CD4-positive, alpha-beta T cell treated with Interleukin-4 for 4 hours (primary cell): ENCODE data around the gene GABRA5.
"Not testable (repeated sequence)": the region's sequence is repeated elsewhere in the genome, so short reads cannot be mapped to it uniquely, and the experiment has no call there.

Experiments
- DNase-seq: peaks from one replicate; pipeline ENCODE4 v3.0.0-alpha.2; 2020

The GABRA5 gene

DNA sequence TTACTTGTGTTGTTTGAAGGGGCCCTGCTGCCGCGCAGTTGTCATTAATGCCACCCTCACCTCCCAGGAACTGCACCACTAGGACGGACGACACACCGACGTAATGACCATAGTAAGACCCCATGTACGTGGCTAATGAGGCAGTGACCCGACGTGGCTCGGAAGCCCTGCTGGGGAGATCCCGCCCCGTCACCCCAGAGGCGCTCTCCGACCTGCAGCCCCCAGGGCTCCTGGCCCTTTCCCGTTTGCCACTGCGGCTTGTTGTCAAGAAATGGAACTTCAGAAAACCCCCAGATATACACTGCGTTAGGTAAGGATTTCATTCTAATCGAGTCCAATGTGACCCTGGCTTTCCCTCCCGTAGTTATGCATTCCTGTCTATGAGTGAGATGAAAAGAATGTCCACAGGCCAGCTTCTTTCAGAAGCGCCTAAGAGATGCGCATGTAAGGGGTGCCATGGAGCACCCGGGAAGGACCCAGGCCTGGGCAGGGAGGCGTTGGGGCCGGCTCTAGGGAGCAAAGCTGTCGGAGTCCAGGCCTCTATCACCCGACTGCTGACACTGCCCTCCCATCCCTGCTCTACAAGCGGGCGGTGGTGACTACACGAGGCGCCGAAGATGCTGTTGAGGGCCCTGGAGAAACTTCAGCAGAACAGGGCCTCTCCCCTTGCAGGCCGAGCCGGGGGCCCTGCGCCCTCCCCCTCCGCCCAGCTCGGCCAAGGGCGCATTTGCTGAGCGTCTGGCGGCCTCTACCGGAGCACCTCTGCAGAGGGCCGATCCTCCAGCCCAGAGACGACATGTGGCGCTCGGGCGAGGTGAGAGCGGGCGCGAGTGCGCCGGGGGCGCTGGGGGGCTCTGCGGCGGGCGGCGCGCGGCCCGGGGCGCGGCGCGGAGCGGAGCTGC is at the start of gene GABRA5:
Gene GABRA5 (plus strand): TSS at position 765 of the 902 bp plus-strand sequence. CDS start 2,187 bp downstream, outside the sequence.
- DNase-seq: no peak

DNA sequence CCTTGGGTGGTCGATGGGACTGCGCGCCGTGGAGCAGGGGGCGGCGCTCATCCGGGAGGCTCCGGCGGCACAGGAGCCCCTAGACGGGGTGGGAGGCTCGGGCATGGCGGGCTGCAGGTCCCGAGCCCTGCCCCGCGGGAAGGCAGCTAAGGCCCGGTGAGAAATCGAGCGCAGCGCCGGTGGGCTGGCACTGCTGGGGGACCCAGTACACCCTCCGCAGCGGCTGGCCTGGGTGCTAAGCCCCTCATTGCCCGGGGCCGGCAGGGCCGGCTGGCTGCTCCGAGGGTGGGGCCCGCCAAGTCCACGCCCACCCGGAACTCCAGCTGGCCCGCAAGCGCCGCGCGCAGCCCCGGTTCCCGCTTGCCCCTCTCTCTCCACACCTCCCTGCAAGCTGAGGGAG is 35.7 kb upstream of the GABRA5 start:
- not testable (repeated sequence) for DNase-seq

DNA sequence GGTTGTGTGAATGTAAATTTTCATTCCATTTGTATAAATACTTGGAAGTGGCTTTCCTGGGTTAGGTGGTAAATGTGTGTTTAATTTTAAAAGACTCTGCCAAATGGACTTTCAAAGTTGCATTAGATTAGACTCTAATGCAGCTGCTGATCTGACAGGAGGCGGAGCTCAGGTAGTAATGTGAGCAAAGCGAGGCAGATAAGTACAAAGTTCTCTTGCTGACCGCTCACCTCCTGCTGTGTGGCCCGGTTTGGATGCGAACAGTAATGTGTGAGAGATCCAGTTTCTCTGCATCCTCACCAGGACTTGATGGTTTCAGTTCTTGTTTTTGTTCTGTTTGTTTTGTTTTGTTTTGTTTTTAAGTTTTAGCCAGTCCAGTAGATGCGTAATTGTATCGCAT is 34.9 kb upstream of the GABRA5 start:
- DNase-seq: no peak

DNA sequence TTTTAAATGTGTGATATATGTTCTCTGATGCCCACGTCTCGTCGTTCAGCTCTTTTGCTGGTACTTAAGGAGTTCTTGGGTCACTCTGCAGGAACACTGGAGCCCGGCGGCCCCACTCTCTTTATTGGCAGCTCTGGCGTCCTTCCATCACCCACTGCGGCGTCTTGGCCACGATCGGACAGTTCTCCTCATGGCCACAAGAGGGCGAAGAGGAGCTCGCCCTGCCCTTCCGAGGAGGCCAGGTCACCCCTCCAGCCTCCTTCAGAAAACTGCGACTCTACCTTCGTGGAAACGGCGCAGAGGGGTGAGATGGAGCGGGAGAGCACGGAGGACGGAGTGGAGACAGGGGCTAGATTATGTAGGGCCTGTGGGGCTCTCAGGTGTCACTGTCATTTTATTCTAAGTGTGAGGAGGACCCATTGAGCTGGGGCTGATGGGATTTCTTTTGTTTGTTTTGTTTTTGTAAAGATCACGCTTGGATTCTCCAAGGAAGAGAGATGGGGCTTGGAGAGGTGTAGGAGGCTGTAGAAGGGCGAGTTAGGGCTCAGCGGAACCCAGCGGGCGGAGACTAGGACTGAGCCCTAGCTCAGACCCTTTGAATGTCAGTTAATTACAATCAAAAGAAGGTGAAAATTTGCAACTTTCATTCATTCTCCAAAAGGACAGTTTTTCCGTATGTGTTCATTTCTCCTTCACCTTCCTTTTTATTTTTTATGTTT is 28.0 kb upstream of the GABRA5 start:
- no peak for DNase-seq

DNA sequence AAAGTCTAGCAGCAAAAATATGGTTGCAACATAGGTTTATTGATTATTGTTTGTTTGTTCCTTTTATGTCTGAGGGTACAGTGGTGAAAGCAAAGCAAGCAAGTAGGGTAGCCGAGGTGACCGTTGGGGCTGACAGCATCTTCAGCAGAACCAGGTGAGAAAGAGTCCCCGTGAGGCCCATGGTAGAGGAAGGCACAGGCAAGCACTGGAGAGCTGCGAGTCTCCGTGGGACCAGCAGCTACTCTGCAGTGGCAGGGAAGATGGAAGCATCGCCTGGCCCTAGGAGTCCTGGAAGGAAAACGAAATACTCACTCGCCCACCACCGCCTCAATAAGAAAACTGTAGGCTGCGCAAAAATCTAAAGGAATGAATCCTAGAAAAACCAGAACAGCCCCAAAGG is 25.3 kb upstream of the GABRA5 start:
- no peak for DNase-seq

DNA sequence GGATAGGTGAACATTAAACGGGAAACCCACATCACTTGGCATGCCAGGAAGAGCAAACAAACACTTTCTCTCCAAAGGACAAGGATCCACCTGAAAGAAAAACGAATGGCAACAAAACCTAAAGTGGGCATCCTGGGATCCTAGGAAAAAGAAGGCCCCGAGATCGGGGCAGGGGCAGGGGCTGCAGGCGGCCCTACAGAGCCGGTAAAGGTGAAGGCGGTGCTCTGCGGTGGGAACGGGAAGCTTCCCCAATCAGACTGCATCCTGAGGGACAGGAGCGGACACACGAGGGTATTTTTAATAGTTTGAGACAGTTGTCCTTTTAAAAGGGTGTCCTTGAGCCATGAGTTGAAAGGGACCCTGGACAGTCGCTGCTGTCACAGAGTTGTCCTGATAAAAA is 24.9 kb upstream of the GABRA5 start:
- DNase-seq: no peak

DNA sequence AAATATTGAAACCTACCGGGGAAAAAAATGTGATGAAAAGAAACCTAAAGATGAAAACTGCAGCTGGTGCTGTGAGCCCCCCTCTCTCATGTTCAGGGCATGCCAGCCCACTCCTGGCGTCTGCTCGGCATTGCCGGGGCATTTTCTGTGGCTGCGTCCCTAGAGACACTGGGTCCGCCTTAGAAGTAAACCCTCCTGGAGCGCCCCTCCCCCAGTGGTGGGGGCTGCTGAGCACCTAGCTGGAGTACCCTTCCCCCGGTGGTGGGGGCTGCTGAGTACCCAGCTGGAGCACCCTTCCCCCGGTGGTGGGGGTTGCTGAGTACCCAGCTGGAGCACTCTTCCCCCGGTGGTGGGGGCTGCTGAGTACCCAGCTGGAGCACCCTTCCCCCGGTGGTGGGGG is 24.5 kb upstream of the GABRA5 start:
- no peak for DNase-seq

DNA sequence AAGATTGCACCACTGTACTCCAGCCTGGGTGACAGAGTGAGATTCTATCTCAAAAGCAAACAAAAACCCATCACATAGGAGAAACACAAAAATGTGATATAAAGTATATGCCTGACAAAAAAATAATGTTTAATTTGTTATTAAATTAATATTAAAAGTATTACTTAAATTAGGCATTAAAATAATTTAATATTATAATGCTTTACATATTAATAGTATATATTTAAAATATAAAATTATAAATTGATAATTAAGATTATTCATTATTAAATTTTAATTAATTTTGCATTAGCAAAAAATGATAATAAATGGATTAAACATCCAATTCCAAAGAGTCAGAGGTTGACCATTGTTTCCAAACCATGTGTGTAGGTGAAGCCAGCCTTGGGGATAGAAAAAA is 22.0 kb upstream of the GABRA5 start:
- no peak for DNase-seq

DNA sequence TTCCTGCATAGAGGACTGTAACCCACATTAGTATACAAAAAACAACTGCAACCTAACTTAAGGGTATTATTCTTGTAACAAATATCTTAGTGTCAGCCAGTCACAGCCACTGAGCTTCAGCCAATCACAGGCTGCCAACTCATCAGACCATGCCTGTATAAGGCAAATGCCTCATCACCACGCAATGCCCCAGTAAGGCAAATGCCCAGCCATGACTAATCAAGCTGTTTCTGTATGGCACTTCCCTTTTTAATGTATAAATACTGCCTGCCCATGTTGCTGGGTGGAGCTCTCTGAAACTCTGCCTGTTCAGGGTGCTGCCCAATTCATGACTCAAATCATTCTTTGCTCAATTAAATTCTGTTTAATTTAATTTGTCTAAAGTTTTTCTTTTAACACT is 18.4 kb upstream of the GABRA5 start:
- no peak for DNase-seq

DNA sequence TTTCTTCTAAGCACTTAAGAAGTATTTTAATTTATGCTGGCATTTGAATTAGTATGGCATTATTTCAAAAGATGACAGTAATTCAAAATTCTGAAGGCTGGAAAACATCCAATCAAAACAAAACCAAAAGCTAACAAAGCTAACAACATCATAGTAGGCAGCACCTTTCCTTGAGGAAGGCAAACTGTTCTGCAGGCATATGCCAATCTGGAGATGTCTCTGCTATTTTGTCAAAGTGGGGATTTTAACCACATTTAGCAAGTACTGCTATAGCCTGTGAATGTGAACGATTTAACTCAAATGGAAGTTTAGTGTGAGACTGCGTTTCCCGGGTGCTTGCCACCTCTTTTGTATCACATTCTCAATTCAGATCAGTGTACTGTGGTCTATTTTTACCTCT is 16.7 kb upstream of the GABRA5 start:
- no peak for DNase-seq

DNA sequence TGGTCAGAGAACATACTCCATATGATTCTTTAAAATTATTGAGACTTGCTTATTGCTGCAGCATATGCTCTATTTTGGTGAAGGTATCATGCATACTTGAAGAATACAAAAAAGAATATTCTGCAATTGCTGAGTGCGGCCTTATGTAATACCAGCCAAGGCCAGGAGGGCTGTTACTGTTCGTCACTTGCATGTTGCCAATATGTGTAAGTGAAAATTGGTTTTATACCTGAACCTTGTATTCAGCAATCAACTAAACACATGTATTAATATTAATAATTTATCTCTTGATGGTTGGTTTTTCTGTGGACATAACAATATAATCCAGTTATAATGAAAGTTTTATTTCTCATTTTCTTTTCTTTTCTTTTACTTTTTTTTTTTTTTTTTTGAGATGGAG is 13.9 kb upstream of the GABRA5 start:
- DNase-seq: no peak

DNA sequence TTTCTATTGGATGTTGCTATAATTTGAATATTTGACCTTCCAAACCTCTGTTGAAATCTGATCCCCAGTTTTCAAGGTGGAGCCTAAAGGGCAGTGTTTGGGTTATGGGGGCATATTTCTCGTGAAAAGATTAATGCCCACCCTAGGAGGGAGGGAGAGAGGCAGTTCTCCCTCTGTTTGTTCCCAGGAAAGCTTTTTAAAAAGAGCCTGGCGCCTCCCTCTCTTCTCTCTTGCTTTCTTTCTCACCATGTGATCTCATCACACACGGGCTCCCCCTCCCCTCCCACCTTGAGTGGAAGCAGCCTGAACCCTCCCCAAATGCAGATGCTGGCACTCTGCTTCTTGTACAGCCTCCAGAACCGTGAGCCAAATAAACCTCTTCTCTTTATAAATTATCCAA is 12.4 kb upstream of the GABRA5 start:
- no peak for DNase-seq

DNA sequence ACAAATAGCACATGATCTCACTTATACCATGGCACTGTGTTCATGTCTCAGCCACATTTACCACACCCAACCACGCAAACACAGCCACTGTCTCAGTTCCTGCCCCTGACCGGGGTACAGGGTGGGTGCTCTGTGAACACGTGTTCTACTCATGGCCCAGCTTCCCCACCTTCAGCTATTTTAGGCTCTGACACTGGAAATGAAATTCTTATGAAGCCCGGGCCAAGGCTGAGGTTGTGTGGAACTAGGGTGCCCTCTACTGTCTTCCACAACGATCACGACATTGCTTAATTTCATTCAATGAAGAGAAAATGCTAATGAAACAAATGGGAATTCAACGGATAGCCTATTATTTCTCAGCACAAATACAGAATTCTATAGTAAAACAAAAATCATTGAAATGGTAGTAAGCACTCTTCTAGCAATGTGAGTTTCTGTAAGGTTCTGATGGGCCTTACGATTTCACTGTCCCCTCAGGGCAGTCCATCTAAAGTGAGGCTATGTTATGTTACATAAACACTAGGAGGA is 2.1 kb upstream of the GABRA5 start:
- DNase-seq: no peak

DNA sequence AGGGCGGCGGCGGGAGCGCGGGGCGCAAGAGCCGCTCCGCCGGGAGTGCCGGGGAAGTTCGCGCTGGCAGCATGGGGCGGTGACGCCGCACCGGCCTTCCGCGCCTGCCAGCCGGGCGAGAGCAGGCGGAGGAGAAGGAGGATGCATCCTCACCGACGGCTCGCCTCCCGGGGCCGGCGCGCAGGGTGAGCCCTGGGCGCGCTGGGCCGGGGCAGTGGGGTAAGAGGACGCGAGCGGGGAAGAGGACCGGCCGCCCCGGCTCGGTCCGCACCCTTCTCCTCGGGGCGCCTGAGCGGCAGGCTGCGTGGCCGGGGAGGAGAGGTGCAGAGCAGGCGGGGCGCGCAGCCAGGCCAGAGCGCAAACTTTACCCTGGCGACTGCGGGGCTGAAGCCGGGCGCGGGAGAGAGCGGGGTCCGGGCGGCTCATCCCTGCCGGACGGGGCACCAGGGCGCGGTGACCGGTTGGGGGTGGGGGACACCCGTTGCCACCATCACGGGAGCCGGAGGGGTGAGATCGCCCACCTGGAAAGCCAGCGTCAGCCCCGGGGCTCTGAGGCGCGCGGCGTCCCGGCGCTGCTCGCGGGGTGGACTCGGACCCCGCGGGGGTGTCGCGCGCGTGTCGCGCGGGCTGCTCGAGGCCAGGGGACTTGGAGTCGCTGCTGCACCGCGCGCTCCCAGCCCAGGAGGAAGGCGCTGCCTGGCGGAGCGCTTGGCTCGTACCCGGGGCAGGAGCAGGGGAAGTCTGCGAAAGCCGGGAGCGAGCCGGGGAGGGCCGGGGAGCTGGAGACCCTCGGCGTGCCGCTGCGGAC is 542 bp downstream of the GABRA5 start:
- no peak for DNase-seq

DNA sequence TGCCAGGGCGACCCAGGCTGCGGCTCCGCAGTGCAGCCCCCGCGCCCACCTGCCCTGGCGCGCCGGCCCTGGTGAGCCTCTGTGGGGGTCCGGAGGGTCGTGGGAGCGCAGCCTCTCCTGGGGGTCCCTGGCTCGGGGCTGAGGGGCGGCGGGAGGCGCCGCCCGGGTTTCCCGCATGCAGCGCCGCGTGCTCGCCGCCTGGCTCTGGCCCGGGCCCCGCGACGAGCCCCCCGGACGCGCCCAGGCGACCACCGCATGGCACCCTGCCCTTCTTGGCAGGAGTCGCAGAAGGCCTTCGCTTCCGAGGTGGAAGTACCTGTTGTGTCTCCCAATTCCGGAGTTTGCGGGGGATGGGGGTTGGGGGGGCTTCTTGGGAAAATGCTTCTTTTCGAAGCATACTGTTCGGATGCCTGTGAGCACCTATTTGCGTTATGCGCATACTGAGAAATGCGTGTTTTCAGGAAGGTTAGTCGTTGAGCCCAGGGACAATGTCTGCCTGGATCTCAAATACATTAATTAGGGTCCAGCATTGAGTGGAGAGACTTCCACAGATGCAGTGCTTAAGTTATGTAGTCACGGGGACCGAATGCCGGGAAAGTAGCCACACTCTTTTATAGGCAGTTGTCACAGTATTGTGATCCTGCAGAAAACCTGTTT is 1.3 kb downstream of the GABRA5 start:
- no peak for DNase-seq

DNA sequence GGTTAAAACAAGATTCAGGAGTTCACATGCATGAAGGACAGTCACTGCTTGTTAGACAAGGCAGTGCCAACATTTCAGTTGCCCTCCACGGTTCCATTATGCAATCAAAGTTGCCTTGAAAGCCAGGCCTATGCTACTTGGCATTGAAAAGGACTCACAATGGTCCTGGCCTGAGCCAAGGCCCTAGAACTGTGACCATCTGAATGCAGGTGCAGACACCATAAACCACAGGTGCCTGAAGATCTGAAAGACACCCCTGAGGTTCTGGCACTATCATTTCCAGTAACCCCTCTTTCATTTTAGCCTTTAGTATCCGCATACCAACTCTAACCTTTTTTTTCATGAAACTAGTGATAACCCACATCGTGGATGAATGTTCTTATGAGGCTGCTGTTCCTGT is 2.8 kb downstream of the GABRA5 start:
- no peak for DNase-seq

DNA sequence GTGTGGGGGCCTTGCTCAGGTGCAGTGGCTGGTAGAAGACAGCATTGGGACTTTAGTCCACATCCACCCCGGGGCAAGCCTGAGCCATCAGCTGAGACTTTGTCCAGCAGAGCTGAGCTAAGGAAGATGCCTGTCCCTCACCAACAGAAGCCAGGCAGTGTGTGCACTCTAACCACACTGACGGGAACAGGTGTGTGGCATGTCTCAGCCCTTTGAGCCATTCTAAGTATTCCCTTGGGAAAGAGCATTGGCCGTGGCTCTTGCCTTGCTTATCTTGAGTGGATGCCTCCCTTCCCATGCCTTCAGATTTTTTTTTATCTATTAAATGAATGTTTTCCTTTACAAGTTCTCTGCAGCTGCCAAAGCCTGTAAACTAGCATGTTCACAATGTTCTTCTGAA is 3.5 kb downstream of the GABRA5 start:
- no peak for DNase-seq

DNA sequence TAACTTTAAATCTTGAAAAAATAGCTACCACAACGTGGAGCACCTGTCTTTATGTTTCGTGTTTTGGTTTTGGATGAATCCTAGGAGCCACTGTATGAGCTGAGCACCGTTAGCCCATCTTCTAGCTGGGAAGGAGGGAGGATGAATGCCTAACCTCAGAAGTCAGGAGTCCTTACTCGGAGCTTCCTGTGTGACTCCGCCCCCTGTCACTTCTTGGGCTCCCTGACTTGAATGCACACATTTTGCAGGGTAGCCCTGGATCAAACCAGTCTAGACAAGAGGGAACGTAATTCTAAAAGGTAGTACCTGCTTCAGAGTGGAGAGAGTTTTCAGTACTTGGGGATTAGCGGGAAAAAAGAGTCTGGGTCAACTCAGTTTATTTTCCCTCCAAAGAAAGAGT is 5.3 kb downstream of the GABRA5 start:
- no peak for DNase-seq

DNA sequence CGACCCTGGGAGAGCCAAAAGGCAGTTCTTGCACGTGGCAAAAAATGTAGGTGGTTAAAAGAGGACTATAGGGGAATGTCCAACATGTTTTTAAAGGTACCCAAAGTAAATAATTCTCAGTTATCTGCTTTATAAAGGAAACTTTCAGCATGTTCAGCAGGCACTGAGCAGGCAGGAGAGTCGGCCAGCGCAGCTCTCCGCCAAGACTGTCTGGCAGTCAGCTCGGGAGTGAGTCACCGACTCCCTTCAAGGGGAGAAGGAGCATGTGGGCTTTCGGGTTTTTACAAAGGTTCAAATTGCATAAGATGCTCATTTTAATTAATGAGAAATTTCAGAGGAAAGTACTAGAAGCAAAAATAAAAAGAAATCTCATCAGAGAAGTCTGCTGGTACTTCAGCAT is 7.0 kb downstream of the GABRA5 start:
- no peak for DNase-seq

DNA sequence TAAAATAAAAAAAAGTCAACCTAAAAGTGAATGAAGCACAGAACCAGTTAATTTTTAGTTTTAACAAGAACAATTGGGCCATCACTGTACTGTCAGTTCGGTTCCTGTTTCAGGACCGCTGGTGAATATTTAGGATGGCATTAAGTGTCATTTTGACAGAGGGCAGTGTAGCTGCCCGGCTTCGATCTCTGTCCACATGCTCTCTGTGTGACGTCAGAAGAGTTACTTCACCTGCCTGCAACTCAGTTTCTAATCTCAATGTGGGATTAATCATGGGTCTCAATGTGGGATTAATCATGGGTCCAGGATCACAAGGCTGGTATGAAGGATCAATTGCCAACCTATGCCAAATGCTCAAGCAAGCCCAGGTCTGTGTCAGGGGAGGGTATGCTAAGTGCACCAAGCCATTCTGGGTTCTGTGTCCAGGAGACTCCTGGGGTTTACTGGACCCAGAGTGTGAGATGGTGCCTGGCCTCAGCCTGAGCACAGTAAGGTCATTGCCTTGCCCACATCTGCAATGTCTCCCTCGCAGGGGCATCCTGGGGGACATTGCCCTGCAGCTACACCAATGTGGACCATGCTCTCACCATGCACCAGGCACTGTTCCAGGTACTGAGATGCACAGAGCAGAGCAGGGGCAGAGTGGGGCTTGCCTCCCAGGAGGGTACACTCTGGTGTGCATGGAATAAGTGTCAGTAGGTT is 8.1 kb downstream of the GABRA5 start:
- DNase-seq: no peak

DNA sequence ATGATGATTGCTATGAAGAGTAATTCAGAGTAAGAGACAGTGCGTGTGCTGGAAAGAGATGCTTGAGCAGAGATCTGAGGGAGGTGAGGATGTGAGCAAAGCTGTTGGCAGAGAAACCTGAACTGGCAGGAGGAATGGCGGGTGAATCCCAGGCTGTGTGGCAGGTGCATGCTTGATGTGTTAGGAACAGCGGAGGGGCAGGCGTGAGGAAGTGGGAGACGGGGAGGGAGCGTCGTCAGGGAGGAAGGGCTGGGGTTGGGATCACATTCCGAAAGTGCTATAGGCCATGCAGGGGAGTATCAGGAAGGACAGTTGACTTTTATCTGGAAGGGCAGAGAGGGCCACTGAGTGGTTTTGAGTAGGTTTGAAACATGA is 8.6 kb downstream of the GABRA5 start:
- DNase-seq: no peak

DNA sequence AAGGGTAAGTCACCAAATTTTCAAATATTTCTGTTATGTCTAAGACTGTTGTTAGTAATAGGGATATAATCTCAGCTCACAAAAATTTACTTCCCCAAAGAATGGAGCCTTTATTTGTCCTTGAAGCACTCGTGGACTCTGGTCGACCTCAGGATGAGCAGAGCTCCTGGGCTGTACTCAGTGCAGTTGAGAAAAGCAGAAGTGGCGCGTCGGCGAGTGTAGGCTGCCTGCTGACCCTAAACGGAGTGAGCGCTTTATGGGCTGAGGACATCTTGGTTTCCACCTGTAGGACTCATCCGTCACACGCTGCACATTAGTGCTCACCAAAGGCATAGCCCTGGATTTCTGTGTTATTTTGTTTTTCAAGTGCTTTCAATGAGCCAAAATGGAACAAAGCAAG is 11.0 kb downstream of the GABRA5 start:
- DNase-seq: no peak
